HL-60 (cell line): ENCODE data around the gene KLHL42.

Experiments
- DNase-seq, 2 experiments: peaks; one replicate each; pipeline ENCODE4 v3.0.0-alpha.2; 2010 to 2020; ENCODE audit warnings: low read depth in 1 of 2, low spot score in 1 of 2
- H3K27ac ChIP-seq: fragments of 250-450 bp; sonication (Bioruptor Pico); replicated peaks from 2 replicates; pipeline ENCODE4 v1.5.1; 2020; ENCODE audit warnings: mild to moderate bottlenecking, moderate library complexity
- H3K27me3 ChIP-seq: fragments of 250-450 bp; sonication (Bioruptor Pico); 2 replicates; pipeline ENCODE4 v1.5.1; 2021; ENCODE audit warnings: mild to moderate bottlenecking, moderate library complexity; ENCODE audit not compliant: insufficient read depth, poor library complexity, severe bottlenecking
- H3K4me3 ChIP-seq: replicated peaks from 2 replicates; pipeline ENCODE4 v1.5.1; 2011; ENCODE audit warnings: mild to moderate bottlenecking, control low read depth, low read length; ENCODE audit not compliant: insufficient read depth
- GABPA ChIP-seq: IDR thresholded peaks from 2 replicates; pipeline ENCODE4 v1.6.1; 2012; ENCODE audit warnings: low read depth
- POLR2AphosphoS5 ChIP-seq: IDR thresholded peaks from 2 replicates; pipeline ENCODE4 v1.6.1; 2012; ENCODE audit warnings: low read depth
- SPI1 ChIP-seq: IDR thresholded peaks from 2 replicates; pipeline ENCODE4 v1.6.1; 2012; ENCODE audit warnings: low read depth, mild to moderate bottlenecking, borderline replicate concordance
- TF ChIP-seq, protein P1 (sequence below): IDR thresholded peaks from one replicate; pipeline ENCODE4 v1.5.1; 2011; ENCODE audit warnings: low read length, control low read depth, inconsistent platforms; ENCODE audit not compliant: insufficient read depth
- TF ChIP-seq, protein P2 (sequence below): IDR thresholded peaks from 2 replicates; pipeline ENCODE4 v1.6.1; 2012; ENCODE audit warnings: low read depth; ENCODE audit not compliant: insufficient replicate concordance

Gene KLHL42

DNA sequence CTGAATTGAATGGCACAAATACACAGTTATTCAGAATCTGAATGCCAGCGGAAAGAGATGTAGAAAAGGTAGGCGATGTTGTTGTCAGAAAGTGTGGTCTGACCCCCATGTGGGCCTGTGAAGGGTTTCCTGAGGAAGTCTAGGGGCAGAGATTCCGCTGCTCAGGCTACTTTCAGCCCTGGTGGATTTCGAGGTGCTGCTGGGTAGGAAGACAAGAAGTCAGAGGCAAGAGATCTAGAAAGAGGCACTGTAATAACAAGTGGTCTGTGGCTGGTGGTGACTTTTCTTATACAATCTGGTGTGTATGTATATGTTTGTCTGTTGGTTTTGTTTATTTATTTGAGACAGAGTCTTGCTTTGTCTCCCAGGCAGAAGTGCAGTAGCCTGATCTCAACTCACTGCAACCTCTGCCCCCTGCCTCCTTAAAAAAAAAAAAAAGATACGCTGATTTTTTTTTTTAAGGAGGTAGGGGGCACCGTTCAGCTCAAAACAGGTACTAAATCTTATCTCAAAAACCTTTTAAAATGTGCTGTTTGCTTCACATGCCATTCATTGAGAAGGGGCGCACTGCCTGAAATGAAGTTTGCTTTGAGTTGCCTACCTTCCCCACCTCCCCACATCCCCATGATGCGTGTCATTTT, 27.1 kb downstream of the KLHL42 start:
- DNase-seq: no peak
- H3K4me3 ChIP-seq: no peak overlapping the region
- H3K27ac ChIP-seq: no peak overlapping the region
- H3K27me3 ChIP-seq: no peaks in the 10 kb centered on the region
- TF ChIP-seq POLR2AphosphoS5: no peak
- no peak for TF ChIP-seq GABPA
- TF ChIP-seq, protein P1, sequence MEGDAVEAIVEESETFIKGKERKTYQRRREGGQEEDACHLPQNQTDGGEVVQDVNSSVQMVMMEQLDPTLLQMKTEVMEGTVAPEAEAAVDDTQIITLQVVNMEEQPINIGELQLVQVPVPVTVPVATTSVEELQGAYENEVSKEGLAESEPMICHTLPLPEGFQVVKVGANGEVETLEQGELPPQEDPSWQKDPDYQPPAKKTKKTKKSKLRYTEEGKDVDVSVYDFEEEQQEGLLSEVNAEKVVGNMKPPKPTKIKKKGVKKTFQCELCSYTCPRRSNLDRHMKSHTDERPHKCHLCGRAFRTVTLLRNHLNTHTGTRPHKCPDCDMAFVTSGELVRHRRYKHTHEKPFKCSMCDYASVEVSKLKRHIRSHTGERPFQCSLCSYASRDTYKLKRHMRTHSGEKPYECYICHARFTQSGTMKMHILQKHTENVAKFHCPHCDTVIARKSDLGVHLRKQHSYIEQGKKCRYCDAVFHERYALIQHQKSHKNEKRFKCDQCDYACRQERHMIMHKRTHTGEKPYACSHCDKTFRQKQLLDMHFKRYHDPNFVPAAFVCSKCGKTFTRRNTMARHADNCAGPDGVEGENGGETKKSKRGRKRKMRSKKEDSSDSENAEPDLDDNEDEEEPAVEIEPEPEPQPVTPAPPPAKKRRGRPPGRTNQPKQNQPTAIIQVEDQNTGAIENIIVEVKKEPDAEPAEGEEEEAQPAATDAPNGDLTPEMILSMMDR: no peak
- no peak for TF ChIP-seq SPI1
- TF ChIP-seq, protein P2, sequence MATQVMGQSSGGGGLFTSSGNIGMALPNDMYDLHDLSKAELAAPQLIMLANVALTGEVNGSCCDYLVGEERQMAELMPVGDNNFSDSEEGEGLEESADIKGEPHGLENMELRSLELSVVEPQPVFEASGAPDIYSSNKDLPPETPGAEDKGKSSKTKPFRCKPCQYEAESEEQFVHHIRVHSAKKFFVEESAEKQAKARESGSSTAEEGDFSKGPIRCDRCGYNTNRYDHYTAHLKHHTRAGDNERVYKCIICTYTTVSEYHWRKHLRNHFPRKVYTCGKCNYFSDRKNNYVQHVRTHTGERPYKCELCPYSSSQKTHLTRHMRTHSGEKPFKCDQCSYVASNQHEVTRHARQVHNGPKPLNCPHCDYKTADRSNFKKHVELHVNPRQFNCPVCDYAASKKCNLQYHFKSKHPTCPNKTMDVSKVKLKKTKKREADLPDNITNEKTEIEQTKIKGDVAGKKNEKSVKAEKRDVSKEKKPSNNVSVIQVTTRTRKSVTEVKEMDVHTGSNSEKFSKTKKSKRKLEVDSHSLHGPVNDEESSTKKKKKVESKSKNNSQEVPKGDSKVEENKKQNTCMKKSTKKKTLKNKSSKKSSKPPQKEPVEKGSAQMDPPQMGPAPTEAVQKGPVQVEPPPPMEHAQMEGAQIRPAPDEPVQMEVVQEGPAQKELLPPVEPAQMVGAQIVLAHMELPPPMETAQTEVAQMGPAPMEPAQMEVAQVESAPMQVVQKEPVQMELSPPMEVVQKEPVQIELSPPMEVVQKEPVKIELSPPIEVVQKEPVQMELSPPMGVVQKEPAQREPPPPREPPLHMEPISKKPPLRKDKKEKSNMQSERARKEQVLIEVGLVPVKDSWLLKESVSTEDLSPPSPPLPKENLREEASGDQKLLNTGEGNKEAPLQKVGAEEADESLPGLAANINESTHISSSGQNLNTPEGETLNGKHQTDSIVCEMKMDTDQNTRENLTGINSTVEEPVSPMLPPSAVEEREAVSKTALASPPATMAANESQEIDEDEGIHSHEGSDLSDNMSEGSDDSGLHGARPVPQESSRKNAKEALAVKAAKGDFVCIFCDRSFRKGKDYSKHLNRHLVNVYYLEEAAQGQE: no peak

DNA sequence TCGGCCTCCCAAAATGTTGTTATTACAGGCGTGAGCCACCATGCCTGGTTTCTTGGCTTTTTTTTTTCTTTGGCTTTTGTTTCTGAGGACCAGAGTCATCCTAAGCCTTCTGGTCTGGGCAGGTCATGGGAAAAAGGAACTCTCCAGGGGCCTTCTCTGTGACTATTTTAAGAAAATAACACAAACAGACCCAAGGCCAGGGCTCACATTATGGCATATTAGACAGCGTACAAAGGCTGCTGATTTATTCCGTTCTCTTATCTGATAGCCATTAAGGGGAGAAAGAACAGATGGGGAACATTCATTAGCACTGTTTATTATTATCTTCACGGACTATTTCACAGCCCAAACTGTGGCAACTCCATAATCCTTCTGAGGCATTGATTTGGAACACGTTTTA, 28.8 kb downstream of the KLHL42 start:
- Histone ChIP-seq H3K27me3 (no peaks in the 10 kb centered on the region), H3K4me3 (no peak overlapping the region), H3K27ac (no peak overlapping the region)
- DNase-seq: no peak
- no peak for TF ChIP-seq SPI1
- no peak for TF ChIP-seq POLR2AphosphoS5
- no peak for TF ChIP-seq GABPA
- TF ChIP-seq, protein P2: no peak
- TF ChIP-seq, protein P1: no peak

DNA sequence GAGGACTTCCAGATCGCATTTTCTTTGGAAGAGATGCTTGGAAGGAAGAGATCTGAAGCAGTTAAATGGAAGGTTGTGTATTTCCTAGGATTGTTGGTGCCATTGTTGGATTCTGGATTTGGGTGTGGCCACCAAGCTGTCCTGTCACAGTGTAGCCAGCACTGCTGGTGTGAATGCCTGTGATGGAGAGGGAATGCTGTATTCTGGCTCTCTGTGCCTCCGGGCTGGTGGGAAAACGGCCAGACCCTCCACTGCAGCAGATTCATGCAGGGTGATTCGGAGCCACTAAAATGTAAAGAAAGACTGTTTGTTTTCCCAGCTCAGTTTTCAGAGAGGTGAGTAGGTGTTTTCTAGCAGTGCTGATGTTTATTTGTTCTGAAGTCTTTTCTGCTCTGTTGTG, 30.7 kb downstream of the KLHL42 start:
- TF ChIP-seq SPI1 (no peak), GABPA (no peak), POLR2AphosphoS5 (no peak)
- TF ChIP-seq, protein P1: no peak
- TF ChIP-seq, protein P2: no peak
- H3K4me3 ChIP-seq: no peak overlapping the region
- H3K27ac ChIP-seq: no peak overlapping the region
- H3K27me3 ChIP-seq: no peaks in the 10 kb centered on the region
- no peak for DNase-seq
